ENCODE data around the gene PRKN.

Gene PRKN

DNA sequence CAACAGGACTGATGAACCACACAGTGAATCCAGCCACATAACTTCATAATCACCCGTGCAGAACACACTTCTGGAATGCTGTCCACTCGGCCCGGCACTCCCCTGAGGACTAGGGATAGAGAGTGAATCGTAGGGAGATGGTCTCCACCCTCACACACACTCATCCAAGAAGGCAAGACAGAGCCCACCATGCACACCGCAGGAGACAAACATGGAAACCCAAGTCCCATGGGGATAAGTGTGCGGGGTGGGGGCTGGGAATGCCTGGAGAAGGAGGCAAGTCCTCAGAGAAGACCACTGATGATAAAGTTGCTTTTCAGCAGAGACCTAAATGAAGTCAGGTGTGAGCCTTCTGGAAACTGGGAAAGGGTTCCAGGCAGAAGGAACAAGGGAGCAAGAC lies 1054.5 kb downstream of the PRKN start:
- no peaks in the 10 kb centered on the region for H3K4me1 ChIP-seq (ENCODE audit: control insufficient read depth, insufficient read depth, low read length)
- no peak overlapping the region for H3K4me3 ChIP-seq (ENCODE audit: low read depth, low read length)
- CTCF ChIA-PET: no interaction called here
- H3K27ac ChIP-seq (ENCODE audit: extremely low read depth, low read depth, low read length): no peak overlapping the region
- H3K9me3 ChIP-seq (ENCODE audit: control insufficient read depth, insufficient read depth, low read depth, low read length): no peaks in the 10 kb centered on the region
- POLR2A ChIA-PET: no interaction called here
- TF ChIP-seq ZNF792 (tag by site-specific recombination; IDR thresholded peaks at IDR 0.05) (no peak), ZEB2 (tag by site-specific recombination; IDR thresholded peaks at IDR 0.05) (no peak), ZNF624 (tag by site-specific recombination; IDR thresholded peaks at IDR 0.05) (no peak), ZBTB7A (tag by site-specific recombination; IDR thresholded peaks at IDR 0.05; ENCODE audit: low read depth) (no peak), ZNF121 (tag by site-specific recombination; IDR thresholded peaks at IDR 0.05) (no peak), KLF7 (tag by site-specific recombination; IDR thresholded peaks at IDR 0.05; ENCODE audit: borderline replicate concordance) (no peak), ZNF626 (tag by site-specific recombination; IDR thresholded peaks at IDR 0.05) (no peak)
- TF ChIP-seq, protein P1, sequence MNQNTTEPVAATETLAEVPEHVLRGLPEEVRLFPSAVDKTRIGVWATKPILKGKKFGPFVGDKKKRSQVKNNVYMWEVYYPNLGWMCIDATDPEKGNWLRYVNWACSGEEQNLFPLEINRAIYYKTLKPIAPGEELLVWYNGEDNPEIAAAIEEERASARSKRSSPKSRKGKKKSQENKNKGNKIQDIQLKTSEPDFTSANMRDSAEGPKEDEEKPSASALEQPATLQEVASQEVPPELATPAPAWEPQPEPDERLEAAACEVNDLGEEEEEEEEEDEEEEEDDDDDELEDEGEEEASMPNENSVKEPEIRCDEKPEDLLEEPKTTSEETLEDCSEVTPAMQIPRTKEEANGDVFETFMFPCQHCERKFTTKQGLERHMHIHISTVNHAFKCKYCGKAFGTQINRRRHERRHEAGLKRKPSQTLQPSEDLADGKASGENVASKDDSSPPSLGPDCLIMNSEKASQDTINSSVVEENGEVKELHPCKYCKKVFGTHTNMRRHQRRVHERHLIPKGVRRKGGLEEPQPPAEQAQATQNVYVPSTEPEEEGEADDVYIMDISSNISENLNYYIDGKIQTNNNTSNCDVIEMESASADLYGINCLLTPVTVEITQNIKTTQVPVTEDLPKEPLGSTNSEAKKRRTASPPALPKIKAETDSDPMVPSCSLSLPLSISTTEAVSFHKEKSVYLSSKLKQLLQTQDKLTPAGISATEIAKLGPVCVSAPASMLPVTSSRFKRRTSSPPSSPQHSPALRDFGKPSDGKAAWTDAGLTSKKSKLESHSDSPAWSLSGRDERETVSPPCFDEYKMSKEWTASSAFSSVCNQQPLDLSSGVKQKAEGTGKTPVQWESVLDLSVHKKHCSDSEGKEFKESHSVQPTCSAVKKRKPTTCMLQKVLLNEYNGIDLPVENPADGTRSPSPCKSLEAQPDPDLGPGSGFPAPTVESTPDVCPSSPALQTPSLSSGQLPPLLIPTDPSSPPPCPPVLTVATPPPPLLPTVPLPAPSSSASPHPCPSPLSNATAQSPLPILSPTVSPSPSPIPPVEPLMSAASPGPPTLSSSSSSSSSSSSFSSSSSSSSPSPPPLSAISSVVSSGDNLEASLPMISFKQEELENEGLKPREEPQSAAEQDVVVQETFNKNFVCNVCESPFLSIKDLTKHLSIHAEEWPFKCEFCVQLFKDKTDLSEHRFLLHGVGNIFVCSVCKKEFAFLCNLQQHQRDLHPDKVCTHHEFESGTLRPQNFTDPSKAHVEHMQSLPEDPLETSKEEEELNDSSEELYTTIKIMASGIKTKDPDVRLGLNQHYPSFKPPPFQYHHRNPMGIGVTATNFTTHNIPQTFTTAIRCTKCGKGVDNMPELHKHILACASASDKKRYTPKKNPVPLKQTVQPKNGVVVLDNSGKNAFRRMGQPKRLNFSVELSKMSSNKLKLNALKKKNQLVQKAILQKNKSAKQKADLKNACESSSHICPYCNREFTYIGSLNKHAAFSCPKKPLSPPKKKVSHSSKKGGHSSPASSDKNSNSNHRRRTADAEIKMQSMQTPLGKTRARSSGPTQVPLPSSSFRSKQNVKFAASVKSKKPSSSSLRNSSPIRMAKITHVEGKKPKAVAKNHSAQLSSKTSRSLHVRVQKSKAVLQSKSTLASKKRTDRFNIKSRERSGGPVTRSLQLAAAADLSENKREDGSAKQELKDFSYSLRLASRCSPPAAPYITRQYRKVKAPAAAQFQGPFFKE (tag by site-specific recombination; IDR thresholded peaks at IDR 0.05; ENCODE audit: borderline replicate concordance): no peak
- no peaks in the 10 kb centered on the region for H3K36me3 ChIP-seq (ENCODE audit: control insufficient read depth in 2 of 2, insufficient read depth in 1 of 2, low read length in 2 of 2)

DNA sequence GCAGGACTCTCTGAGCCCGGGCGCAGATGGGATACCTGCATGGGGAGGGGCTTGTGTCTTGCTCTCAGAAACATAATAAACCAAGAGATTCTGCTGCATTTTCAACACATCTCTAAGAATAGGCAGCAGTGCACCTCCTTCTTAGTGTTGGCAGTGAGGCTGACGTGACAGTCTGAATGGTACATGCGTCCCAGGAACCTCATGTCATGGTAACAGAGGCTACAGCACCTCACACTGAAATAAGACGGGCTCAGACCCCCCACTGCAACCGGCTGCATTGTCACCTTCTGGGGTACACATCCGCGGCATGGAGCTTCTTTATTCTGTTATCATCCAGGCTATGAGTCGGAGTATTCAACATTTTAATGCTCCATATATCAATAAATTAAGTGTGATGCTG lies 1056.4 kb downstream of the PRKN start:
- no peaks in the 10 kb centered on the region for H3K4me1 ChIP-seq (ENCODE audit: control insufficient read depth, insufficient read depth, low read length)
- H3K4me3 ChIP-seq (ENCODE audit: low read depth, low read length): no peak overlapping the region
- TF ChIP-seq ZNF223 (tag by site-specific recombination; IDR thresholded peaks at IDR 0.05): no peak
- no peak for TF ChIP-seq ZNF404 (tag by site-specific recombination; IDR thresholded peaks at IDR 0.05)
- TF ChIP-seq REPIN1 (tag by site-specific recombination; IDR thresholded peaks at IDR 0.05; ENCODE audit: low read depth): no peak
- no peak for TF ChIP-seq OVOL3 (tag by site-specific recombination; IDR thresholded peaks at IDR 0.05)
- no peak for TF ChIP-seq ZNF174 (tag by site-specific recombination; IDR thresholded peaks at IDR 0.05)
- TF ChIP-seq, protein P2, sequence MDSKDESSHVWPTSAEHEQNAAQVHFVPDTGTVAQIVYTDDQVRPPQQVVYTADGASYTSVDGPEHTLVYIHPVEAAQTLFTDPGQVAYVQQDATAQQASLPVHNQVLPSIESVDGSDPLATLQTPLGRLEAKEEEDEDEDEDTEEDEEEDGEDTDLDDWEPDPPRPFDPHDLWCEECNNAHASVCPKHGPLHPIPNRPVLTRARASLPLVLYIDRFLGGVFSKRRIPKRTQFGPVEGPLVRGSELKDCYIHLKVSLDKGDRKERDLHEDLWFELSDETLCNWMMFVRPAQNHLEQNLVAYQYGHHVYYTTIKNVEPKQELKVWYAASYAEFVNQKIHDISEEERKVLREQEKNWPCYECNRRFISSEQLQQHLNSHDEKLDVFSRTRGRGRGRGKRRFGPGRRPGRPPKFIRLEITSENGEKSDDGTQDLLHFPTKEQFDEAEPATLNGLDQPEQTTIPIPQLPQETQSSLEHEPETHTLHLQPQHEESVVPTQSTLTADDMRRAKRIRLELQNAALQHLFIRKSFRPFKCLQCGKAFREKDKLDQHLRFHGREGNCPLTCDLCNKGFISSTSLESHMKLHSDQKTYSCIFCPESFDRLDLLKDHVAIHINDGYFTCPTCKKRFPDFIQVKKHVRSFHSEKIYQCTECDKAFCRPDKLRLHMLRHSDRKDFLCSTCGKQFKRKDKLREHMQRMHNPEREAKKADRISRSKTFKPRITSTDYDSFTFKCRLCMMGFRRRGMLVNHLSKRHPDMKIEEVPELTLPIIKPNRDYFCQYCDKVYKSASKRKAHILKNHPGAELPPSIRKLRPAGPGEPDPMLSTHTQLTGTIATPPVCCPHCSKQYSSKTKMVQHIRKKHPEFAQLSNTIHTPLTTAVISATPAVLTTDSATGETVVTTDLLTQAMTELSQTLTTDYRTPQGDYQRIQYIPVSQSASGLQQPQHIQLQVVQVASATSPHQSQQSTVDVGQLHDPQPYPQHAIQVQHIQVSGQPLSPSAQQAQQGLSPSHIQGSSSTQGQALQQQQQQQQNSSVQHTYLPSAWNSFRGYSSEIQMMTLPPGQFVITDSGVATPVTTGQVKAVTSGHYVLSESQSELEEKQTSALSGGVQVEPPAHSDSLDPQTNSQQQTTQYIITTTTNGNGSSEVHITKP (tag by site-specific recombination; IDR thresholded peaks at IDR 0.05): no peak
- TF ChIP-seq ZNF114 (tag by site-specific recombination; IDR thresholded peaks at IDR 0.05): no peak
- TF ChIP-seq ZNF747 (tag by site-specific recombination; IDR thresholded peaks at IDR 0.05): no peak
- TF ChIP-seq ZNF354C (tag by site-specific recombination; IDR thresholded peaks at IDR 0.05; ENCODE audit: borderline replicate concordance, low read depth): no peak
- no peak for TF ChIP-seq ZNF311 (tag by site-specific recombination; IDR thresholded peaks at IDR 0.05; ENCODE audit: borderline replicate concordance)
- TF ChIP-seq ZNF548 (tag by site-specific recombination; IDR thresholded peaks at IDR 0.05): no peak
- TF ChIP-seq, protein P3, sequence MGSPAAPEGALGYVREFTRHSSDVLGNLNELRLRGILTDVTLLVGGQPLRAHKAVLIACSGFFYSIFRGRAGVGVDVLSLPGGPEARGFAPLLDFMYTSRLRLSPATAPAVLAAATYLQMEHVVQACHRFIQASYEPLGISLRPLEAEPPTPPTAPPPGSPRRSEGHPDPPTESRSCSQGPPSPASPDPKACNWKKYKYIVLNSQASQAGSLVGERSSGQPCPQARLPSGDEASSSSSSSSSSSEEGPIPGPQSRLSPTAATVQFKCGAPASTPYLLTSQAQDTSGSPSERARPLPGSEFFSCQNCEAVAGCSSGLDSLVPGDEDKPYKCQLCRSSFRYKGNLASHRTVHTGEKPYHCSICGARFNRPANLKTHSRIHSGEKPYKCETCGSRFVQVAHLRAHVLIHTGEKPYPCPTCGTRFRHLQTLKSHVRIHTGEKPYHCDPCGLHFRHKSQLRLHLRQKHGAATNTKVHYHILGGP (tag by site-specific recombination; IDR thresholded peaks at IDR 0.05): no peak
- no peak for TF ChIP-seq ZNF37A (tag by site-specific recombination; IDR thresholded peaks at IDR 0.05)
- TF ChIP-seq ZNF555 (tag by site-specific recombination; conservative IDR thresholded peaks at IDR 0.05): no peak
- TF ChIP-seq, protein P4, sequence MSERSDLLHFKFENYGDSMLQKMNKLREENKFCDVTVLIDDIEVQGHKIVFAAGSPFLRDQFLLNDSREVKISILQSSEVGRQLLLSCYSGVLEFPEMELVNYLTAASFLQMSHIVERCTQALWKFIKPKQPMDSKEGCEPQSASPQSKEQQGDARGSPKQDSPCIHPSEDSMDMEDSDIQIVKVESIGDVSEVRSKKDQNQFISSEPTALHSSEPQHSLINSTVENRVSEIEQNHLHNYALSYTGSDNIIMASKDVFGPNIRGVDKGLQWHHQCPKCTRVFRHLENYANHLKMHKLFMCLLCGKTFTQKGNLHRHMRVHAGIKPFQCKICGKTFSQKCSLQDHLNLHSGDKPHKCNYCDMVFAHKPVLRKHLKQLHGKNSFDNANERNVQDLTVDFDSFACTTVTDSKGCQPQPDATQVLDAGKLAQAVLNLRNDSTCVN (tag by site-specific recombination; optimal IDR thresholded peaks at IDR 0.05): no peak
- TF ChIP-seq ZNF585B (tag by site-specific recombination; IDR thresholded peaks at IDR 0.05): no peak
- no peak for TF ChIP-seq GLI2 (tag by site-specific recombination; IDR thresholded peaks at IDR 0.05; ENCODE audit: borderline replicate concordance, low read depth)
- POLR2A ChIA-PET: no interaction called here
- H3K9me3 ChIP-seq (ENCODE audit: control insufficient read depth, insufficient read depth, low read depth, low read length): no peaks in the 10 kb centered on the region
- no peak overlapping the region for H3K27ac ChIP-seq (ENCODE audit: extremely low read depth, low read depth, low read length)
- no peaks in the 10 kb centered on the region for H3K36me3 ChIP-seq (ENCODE audit: control insufficient read depth in 2 of 2, insufficient read depth in 1 of 2, low read length in 2 of 2)
- CTCF ChIA-PET: no interaction called here
